Peyer's patch (tissue), 4 donors: ENCODE data around the gene CNTN5.

Experiments used
- CTCF ChIP-seq, 6 experiments: fragments of 450-650 bp in 4 of 6; fragments of 200-600 bp in 2 of 6; sonication (generic) in 1 of 6; IDR thresholded peaks; one replicate each; pipeline ENCODE4 v1.5.1; 2017 to 2019; ENCODE audit warnings: antibody characterized with exemption in 6 of 6, mild to moderate bottlenecking in 3 of 6, moderate library complexity in 1 of 6
- POLR2A ChIP-seq, 2 donors: fragments of 450-650 bp; IDR thresholded peaks; one replicate each; pipeline ENCODE4 v1.5.1; 2017; ENCODE audit warnings: antibody characterized with exemption in 2 of 2, mild to moderate bottlenecking in 2 of 2, moderate library complexity in 2 of 2

DNA sequence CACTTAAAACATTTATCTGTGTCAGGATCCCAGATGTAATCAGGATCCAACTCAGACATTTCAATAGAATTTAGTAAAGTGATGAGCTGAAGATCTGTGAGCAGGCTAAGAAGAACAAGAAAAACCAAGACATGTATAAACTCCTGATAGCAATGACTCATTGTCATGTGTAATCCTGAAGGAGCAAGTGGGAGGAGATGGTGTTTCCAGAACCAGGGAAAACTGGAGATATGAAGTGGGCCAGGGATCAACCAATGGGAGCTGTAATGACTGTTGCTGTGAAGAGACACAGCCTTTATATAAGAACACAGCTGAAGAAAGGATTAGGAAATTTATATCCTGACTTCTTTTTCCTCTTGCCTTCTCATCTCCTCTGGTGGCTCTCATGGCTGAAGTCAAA lies 983.8 kb downstream of the CNTN5 start:
- TF ChIP-seq CTCF (IDR thresholded peaks at IDR 0.05) (no peak), POLR2A (IDR thresholded peaks at IDR 0.05) (no peak)
